Epidermal melanocyte (primary cell): ENCODE results near the gene BOLA2B.
"Not testable (repeated sequence)": the region's sequence is repeated elsewhere in the genome, so short reads cannot be mapped to it uniquely, and the experiment has no call there.

Source experiments
- DNase-seq: peaks from one replicate; pipeline ENCODE4 v3.0.0; 2011; ENCODE audit warnings: low spot score; ENCODE audit not compliant: insufficient read length

BOLA2B gene

DNA sequence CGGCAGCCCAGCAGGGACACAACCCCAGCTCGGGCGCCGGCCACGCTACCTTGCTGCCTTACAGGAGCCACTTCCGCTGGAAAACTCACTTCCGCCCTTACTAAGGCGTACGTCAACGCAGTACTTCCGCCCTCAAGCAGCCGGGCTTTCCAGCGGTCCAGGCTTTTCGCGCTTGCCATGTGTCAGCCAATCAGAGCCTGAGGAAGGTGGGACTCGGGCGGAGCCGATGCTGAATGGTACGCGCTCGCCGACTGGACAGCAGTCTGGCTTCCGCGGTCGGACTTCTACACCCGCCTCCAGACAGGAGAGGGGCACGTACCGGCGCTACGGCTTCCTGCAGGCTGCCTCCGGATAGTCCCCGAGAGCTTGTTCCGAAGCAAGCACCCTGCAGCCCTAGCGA, at the start of gene BOLA2B, which contains the start of gene SLX1A:
TSS of gene BOLA2B (minus strand) at position 52 of the 400 bp plus-strand sequence. CDS start 71 bp downstream, outside the sequence.
TSS of gene SLX1A (plus strand) at position 261 of the 400 bp plus-strand sequence. CDS start 210 bp downstream, outside the sequence.
- DNase-seq = not testable (repeated sequence)

DNA sequence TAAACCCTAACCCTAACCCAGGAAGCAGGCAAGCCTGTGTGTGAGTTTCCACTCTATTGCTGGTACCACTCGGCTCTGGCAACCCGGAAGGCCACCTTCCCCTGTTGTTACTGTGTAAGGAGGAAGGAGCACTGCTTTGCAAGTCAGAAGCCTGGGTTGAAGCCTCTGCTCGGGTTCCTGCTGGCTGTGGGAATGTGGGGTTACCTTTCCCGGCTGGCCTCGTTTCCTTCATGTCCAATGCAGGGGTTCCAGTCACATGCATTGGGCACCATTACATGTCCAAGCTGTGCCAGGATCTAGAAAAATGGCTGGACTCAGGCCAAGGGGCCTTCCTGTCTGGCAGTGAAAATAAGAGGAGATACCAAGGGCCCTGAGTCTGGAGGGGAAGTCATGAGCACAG, 23.6 kb upstream of the BOLA2B start:
- not testable (repeated sequence) for DNase-seq

DNA sequence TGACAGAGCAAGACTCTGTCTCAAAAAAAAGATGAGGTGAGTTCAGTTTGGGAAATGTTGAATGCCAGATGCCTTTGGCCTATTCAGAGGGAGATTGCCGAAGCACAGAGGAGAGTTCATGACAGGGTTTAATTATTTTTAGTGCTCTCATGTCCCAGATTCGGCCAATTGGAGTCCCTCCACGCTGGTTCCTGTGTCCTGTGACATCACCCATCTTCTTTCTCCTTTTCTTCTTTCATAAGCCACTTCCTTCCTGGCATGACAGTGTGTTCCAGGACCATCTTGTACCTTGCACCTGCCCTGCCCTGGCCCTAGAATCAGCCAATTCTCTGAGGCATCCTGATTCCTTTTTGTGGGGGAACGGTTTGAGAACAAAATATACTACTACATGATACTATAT, 17.9 kb upstream of the BOLA2B start:
- DNase-seq = not testable (repeated sequence)

DNA sequence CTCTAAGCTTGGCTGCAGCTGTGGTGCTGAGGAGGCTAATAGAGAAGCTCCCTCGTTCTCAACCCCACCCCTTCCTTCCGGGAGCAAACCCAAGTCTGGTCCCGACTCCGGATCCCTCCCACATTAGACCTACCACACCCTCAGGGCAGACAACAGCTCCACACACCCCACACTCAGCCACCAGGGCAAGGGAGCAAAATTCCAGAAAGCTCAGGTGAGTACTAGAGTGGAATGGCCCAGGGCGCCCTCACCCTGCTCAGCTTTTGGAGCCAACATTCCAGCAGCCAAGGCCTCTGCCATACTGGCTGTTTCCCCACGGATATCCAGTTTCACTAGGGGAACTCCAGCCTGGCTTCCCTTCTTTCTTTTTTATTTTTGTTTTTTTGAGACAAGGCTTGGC, 15.6 kb upstream of the BOLA2B start:
- not testable (repeated sequence) for DNase-seq

DNA sequence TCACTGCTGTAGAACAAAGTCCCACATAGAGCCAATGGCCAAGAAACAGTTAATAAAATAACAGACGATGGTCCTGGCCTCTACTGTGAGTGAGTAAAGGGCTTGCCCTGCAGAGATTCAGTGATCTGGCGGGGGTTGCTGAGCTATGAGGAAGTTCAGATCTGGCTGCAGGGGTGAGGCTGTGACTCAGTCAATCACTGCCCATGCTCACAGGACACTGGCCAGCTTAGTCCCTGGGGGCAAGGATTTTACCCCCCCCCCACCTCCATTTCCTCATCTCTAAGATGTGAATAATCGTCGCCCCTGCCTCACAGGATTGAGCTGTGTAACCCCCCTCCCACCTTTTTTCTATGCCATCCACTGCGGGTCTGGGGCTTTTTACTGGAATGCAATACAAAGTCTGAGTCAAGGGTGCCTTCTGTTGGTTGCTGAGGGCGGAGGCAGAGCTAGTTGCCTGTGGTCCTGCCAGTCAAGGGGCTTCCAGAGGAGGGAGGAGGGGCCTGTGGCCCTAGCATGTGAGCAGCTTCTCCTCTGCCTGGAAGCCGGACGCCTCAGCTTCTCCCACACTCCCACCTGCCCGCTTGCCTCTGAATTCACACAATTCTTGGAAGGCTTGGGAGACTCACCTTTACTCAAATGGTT, 13.7 kb upstream of the BOLA2B start:
- not testable (repeated sequence) for DNase-seq

DNA sequence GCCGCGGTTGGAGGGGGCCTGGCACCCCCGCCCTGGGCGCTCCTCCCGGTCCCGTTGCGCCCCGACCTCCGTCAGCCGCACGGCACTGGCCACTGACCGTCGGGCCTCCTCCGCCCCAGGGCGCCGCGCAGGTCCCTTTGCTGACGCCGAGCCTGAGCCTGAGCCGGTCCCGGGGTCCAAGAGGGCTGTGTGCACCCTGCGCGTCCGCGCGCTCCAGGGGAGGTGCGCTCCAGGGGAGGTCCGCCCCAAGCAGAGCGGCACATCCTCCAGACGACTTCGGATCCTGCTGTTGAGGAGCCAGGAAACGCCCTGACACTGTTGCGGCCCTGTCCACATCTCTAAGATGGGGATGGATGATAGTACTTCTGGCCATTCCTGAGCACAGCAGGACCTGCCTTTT, 12.8 kb upstream of the BOLA2B start:
- DNase-seq = not testable (repeated sequence)

DNA sequence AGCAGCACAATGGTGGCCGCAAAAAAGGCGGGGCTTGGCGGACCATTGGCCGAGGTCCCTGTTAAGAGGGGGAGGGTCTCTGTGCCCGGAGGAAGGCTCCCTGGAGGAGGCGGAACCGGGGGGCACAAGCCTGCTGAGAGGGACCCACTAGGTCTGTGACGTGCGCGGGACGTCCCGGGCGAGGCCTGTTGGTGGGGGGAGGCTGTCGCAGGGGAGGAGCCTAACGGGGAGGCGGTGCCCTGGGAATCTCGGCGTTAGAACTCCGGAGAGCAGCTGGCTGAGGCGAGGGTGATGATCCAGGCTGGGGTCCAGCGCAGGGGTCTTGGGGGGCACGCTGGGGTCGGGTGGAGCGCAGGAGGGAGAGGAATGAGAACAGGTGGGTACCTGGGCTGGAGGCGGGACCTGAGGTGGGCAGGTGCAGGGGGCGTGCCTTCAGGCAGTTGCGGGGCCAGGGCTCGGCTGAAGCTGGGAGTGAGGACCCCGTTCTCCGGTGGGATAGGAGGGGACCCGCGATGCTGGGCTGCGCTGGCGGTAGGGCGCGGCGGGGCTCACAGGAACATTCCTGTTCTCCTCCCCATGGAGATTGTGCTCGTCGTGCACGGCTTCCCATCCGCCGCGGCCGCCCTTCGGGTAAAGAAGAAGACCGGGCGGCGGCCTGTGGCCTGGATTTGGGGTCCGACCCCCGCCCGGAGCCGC, 12.2 kb upstream of the BOLA2B start:
- DNase-seq = not testable (repeated sequence)

DNA sequence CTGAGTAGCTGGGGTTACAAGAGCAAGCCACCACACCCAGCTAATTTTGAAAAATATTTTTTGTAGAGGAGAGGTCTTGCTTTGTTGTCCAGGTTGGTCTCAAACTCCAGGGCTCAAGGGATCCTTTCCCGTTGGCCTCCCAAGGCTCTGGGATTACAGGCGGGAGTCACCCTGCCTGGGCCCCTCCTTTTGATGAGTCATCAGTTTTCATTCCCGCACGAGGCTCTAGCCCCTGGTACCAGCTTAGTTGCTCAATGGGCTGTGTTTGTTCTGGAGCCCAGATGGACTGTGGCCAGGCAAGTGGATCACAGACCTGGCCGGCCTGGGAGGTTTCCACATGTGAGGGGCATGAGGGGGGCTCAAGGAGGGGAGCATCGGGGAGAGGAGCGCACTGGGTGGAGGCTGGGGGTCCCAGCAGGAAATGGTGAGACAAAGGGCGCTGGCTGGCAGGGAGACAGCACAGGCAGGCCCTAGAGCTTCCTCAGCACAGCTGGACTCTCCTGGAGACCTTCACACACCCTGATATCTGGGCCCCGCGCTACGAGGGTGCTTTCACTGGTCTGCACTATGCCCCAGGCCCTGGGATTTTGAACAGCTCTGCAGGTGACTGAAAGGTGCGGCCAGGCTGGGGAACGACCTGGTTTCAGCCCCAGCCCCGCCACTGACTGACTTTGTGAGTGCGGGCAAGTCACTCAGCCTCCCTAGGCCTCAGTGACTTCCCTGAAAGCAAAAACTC, 6.3 kb upstream of the BOLA2B start:
- DNase-seq = not testable (repeated sequence)

DNA sequence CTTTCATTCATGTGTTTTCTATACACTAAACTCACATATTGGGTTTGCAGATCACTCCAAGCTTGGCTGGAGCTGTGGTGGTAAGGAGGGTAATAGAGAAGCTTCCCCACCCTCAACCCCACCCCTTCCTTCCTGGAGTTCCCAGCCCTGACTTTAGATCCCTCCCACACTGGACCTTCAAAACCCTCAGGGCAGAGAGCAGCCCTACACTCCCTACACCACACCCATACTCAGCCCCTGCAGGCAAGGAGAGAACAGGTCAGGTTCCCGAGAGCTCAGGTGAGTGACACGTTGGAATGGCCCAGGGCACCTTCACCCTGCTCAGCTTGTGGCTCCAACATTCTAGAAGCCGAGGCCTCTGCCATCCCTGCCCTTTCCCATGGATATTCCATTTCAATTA, 5.6 kb upstream of the BOLA2B start, which contains the start of gene SULT1A3:
TSS of gene SULT1A3 (plus strand) at position 207 of the 400 bp plus-strand sequence. CDS start 1,474 bp downstream, outside the sequence.
- not testable (repeated sequence) for DNase-seq

DNA sequence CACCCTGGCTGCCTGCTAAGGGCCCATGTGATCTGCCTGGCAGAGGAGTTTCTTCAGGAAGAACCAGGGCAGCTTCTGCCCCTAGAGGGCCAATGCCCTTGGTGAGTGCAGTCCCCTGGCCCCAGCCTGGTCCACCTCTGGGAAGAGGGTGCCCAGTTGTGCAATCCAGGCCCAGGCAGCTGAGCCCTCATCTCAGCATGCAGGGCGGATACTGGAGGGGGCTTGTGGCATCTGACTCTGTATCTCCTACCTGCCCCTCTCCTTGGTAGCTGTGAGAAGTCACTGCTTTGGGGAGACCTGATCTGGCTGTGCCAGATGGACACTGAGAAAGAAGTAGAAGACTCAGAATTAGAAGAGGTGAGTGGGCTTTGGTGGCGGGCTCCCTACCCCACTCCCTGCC, 3.5 kb upstream of the BOLA2B start:
- DNase-seq = not testable (repeated sequence)

DNA sequence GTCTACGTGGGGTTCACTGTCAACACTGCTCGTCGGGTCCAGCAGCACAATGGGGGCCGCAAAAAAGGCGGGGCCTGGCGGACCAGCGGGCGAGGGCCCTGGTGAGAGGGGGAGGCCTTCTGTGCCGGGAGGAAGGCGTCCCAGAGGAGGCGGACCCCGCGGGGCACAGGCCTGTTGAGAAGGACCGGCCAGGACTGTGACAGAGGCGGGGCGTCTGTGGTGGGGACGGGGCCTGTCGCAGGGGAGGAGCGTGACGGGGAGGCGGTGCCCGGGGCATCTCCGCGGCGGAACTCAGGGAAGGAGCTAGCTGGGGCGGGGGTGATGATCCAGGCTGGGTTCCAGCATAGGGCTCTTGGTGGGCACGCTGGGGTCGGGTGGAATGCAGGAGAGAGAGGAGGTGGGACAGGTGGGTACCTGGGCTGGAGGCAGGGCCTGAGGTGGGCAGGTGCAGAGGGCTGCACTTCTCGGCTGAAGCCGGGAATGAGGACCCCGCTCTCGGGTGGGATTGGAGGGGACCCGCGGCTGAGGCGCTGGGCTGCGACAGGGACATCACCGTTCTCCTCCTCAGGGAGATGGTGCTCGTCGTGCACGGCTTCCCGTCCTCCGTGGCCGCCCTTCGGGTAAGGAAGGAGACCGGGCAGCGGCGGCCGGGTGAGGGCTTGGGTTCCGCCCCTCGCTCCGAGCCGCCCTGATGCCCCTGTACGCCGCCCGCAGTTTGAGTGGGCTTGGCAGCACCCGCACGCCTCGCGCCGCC, 883 bp upstream of the BOLA2B start:
- not testable (repeated sequence) for DNase-seq

DNA sequence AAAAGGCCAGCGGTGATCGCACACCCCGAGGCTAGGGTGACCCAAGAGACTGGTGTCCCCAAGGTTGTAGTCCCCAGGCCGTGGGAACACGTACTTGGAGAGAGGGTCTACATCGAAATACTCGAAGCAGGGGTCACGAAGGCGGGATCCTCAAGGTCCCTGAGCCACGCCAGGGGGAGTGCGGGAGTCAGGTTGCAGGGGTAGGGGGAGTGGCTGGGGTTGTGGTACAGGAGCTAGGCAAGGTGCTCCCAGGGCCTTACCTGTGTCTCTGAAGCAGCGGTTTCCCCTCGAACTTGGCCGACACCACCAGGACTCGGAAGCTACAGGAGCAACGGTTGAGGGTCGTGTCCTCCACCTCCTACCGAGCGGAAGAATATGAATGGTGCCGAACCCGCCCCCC, 368 bp downstream of the BOLA2B start:
- not testable (repeated sequence) for DNase-seq

DNA sequence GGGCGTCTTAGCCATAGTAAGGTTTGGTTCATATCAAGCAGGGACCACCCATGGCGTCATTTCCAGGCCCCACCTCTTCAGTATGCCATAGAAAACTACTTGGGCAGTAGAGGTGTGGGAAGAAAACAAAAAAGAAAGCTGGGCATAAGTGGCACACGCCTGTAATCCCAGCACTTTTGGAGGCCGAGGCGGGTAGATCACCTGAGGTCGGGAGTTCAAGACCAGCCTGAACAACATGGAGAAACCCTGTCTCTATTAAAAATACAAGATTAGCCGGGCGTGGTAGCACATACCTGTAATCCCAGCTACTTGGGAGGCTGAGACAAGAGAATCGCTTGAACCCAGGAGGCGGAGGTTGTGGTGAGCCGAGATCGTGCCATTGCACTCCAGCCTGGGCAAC, 2.3 kb downstream of the BOLA2B start:
- DNase-seq = not testable (repeated sequence)

DNA sequence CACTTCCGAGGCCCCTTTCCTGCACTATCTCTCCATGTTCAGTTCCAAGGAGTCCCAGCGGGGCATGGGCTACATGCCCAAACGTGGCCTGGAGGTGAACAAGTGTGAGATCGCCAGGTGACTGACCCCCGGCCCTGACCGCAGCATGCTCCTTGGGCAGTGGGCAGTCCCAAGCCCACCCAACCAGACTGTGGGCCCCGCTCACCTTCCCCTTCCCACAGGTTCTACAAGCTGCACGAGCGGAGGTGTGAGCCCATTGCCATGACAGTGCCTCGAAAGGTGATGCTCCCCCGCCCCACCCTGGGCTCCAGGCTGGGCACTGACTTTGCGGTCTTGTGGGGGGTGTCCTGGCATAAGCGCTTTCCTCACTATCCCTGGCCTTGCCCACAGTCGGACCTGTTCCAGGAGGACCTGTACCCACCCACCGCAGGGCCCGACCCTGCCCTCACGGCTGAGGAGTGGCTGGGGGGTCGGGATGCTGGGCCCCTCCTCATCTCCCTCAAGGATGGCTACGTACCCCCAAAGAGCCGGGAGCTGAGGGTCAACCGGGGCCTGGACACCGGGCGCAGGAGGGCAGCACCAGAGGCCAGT, 5.4 kb downstream of the BOLA2B start:
- no peak for DNase-seq

DNA sequence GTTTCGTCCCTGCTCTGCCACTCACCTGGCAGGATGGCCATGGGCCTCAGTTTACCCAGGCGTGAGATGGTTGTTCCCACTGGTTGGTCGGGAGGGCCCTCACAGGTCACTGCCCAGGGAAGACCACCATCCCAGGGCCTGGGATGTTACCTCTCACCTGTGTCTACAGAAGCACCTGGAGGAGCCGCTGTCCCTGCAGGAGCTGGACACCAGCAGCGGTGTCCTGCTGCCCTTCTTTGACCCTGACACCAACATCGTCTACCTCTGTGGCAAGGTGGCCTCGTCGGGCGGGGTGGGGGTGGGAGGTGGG, 6.0 kb downstream of the BOLA2B start:
- DNase-seq = no peak

DNA sequence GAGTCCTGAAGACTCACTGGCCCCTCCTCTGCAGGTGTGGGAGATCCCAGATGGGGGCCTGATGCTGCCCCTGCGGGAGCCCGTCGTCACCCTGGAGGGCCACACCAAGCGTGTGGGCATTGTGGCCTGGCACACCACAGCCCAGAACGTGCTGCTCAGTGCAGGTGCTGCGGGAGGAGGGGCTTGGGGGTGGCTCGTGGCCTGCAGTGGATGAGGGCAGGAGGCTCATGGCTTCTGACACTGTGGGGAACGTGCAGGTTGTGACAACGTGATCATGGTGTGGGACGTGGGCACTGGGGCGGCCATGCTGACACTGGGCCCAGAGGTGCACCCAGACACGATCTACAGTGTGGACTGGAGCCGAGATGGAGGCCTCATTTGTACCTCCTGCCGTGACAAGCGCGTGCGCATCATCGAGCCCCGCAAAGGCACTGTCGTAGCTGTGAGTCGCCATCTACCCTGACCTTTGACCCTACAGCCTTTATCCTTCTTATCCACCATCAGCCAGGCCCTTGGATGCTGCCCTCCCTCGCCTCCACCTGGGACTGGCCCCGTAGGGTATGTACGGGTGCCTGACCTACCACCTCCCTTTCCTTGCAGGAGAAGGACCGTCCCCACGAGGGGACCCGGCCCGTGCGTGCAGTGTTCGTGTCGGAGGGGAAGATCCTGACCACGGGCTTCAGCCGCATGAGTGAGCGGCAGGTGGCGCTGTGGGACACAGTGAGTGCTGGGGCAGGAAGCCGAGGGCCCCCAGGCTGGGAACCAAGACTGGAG, 6.5 kb downstream of the BOLA2B start:
- DNase-seq = no peak

DNA sequence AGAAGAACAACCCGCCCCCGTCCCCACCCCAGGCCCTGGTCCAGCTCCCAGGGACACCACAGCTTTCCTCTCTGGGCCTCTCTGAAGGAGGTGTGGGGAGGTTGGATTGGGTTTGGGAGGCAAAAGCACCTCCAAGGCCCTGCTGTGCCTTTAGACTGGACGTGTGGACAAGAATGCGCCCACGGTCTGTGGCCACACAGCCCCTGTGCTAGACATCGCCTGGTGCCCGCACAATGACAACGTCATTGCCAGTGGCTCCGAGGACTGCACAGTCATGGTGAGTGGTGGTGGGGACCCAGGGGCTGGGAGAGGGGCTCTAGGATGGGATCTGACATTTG, 7.1 kb downstream of the BOLA2B start:
- no peak for DNase-seq

DNA sequence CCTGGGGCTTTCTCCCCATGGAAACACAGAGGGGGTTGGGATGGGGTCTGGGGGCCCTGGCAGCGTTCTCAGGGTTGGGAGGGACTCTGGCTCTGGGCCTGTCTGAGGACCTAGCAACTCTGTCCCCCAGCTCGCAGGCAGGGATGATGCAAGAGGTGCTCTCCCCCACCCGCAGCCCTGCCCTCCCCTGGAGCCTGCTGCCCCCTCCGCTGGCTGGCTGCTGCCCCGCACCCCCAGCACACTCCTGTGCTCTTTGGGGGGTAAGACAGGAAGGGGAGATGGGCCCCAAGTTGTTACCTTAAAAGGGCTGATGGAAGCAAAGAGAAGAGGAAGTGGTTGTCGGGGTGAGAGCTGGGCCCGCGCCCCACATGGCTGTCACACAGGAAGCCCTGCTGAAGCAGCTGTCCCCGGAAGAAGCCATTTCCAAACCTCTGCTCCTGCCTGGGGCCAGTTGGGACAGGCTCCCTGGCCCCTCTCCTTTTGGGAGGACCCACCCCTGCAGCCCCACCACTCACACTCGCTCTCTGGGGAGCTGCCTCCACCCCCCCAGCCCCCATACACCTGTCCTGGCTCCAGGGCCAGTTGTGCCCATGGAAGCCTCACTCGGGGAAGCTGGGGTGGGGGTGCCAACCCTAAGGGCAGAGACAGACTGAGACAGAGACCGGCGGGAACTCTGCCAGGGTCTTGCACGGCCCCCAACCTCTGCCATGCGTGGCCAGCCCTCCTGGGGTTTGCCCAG, 7.6 kb downstream of the BOLA2B start:
- DNase-seq = no peak

DNA sequence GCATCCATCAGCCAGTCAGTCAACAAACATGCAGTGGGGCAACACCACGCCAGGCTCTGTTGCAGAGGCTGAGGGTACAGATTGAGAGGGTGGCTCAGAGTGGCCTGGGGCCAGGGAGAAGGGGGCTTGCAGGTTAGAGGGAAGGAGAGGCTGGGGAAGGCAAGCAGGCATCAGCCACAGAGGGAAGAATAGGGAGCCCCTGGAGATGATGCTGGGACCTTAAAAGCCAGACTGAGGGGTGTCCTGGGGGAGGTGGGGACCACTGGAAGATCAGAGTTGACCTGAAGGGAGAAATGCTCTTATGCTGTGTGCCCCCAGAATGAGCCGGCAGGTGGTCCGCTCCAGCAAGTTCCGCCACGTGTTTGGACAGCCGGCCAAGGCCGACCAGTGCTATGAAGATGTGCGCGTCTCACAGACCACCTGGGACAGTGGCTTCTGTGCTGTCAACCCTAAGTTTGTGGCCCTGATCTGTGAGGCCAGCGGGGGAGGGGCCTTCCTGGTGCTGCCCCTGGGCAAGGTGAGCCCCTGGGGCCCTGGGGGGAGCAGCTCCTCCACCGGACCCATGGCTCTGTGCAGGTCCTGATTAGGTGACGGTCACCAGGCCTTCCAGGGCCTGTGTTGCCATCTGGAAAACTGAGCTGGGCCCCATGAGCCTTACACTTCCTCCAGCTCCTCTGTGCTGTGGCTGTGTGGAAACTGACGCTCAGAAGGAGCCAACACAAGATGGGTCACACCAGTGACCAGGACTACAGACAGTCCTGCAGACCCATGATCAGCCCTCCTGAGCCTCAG, 8.4 kb downstream of the BOLA2B start:
- no peak for DNase-seq
